Liver (tissue), 9 donors: ENCODE data around the gene MFSD11. TPM values are rescaled to one million over a fixed set of nuclear protein-coding genes. Genes with fewer than 3 reads are reported as not detected.

ENCODE experiments used
- DNase-seq: peaks from one replicate; pipeline ENCODE4 v3.0.0-alpha.2; 2017; ENCODE audit warnings: low spot score
- H3K27ac ChIP-seq, 2 donors: one replicate each; pipeline ENCODE4 v1.7.0; 2013; ENCODE audit warnings: inconsistent platforms in 2 of 2, low read length in 2 of 2, control low read depth in 1 of 2, low read depth in 1 of 2, mild to moderate bottlenecking in 1 of 2
- H3K27me3 ChIP-seq, 4 donors: one replicate each; pipeline versions ENCODE4 v1.6.1 to v1.7.0; 2013; ENCODE audit warnings: low read length in 3 of 4, inconsistent platforms in 1 of 4, mild to moderate bottlenecking in 1 of 4, moderate library complexity in 1 of 4; ENCODE audit not compliant: control insufficient read depth in 4 of 4, insufficient read depth in 4 of 4
- H3K36me3 ChIP-seq, 4 donors: one replicate each; pipeline versions ENCODE4 v1.6.1 to v1.7.0; 2013; ENCODE audit warnings: low read length in 3 of 4, mild to moderate bottlenecking in 3 of 4, low read depth in 1 of 4, moderate library complexity in 1 of 4; ENCODE audit not compliant: control insufficient read depth in 4 of 4, insufficient read depth in 3 of 4
- H3K4me1 ChIP-seq, 4 donors: one replicate each; pipeline versions ENCODE4 v1.6.1 to v1.7.0; 2013; ENCODE audit warnings: low read length in 3 of 4, mild to moderate bottlenecking in 3 of 4, moderate library complexity in 1 of 4; ENCODE audit not compliant: control insufficient read depth in 4 of 4, insufficient read depth in 4 of 4
- H3K4me3 ChIP-seq, 3 donors: one replicate each; pipeline versions ENCODE4 v1.6.1 to v1.7.0; 2013; ENCODE audit warnings: low read length in 3 of 3, control low read depth in 1 of 3, low read depth in 1 of 3, mild to moderate bottlenecking in 1 of 3
- H3K9ac ChIP-seq, 2 donors: one replicate each; pipeline ENCODE4 v1.7.0; 2013; ENCODE audit warnings: low read length in 2 of 2, mild to moderate bottlenecking in 2 of 2, moderate library complexity in 2 of 2, control low read depth in 1 of 2, low read depth in 1 of 2
- H3K9me3 ChIP-seq, 4 donors: one replicate each; pipeline versions ENCODE4 v1.6.1 to v1.7.0; 2013; ENCODE audit warnings: low read length in 3 of 4; ENCODE audit not compliant: control insufficient read depth in 4 of 4
- FOXA1 ChIP-seq: IDR thresholded peaks from 2 replicates; pipeline ENCODE4 v1.6.1; 2016; ENCODE audit warnings: antibody characterized with exemption
- FOXA2 ChIP-seq: IDR thresholded peaks from 2 replicates; pipeline ENCODE4 v1.6.1; 2016; ENCODE audit warnings: antibody characterized with exemption
- GABPA ChIP-seq, 2 donors: IDR thresholded peaks in 1 of 2; conservative IDR thresholded peaks in 1 of 2; 2 replicates each; pipeline ENCODE4 v1.6.1; 2016; ENCODE audit warnings: antibody characterized with exemption in 2 of 2, mild to moderate bottlenecking in 1 of 2, moderate library complexity in 1 of 2
- HNF4A ChIP-seq, 2 donors: conservative IDR thresholded peaks; 2 replicates each; pipeline ENCODE4 v1.6.1; 2016; ENCODE audit warnings: antibody characterized with exemption in 2 of 2, mild to moderate bottlenecking in 2 of 2
- HNF4G ChIP-seq: IDR thresholded peaks from 2 replicates; pipeline ENCODE4 v1.6.1; 2016; ENCODE audit warnings: antibody characterized with exemption
- JUND ChIP-seq, 2 donors: IDR thresholded peaks; 2 replicates each; pipeline ENCODE4 v1.6.1; 2016; ENCODE audit warnings: antibody characterized with exemption in 2 of 2
- NR2F2 ChIP-seq: IDR thresholded peaks from 2 replicates; pipeline ENCODE4 v1.6.1; 2016; ENCODE audit warnings: antibody characterized with exemption
- RAD21 ChIP-seq, 2 donors: IDR thresholded peaks; 2 replicates each; pipeline ENCODE4 v1.6.1; 2016; ENCODE audit warnings: antibody characterized with exemption in 2 of 2, mild to moderate bottlenecking in 2 of 2
- SP1 ChIP-seq: IDR thresholded peaks from 2 replicates; pipeline ENCODE4 v1.6.1; 2018; ENCODE audit warnings: antibody characterized with exemption, mild to moderate bottlenecking
- TAF1 ChIP-seq: conservative IDR thresholded peaks from 2 replicates; pipeline ENCODE4 v1.6.1; 2016; ENCODE audit warnings: antibody characterized with exemption, mild to moderate bottlenecking
- YY1 ChIP-seq: IDR thresholded peaks from 2 replicates; pipeline ENCODE4 v1.6.1; 2016; ENCODE audit warnings: antibody characterized with exemption, mild to moderate bottlenecking
- WGBS: extraction: QIAGEN DNeasy Blood & Tissue Kit; methylation state at CpG from one replicate; pipeline ENCODE4 v1.1.7; 2013; 5-methylcytosine and 5-hydroxymethylcytosine counted together
- polyA plus RNA-seq, 2 donors: library from polyadenylated mRNA; stranded (reverse) in 1 of 2; unstranded in 1 of 2; fragments of 200-250 nt in 1 of 2; fragments of >200 nt in 1 of 2; fragmentation: Nextera tagmentation in 1 of 2; extraction: Ambion mirVana in 1 of 2; gene quantifications; one replicate each; pipeline versions ENCODE4 v1.2.1 to v1.2.3, GENCODE V29; 2013 to 2015
- total RNA-seq, 2 donors: library from RNA; depleted of rRNA; stranded (reverse); fragments of >200 nt; gene quantifications; one replicate each; pipeline ENCODE4 v1.2.3, GENCODE V29; 2014
- TF ChIP-seq, protein P1 (sequence below): IDR thresholded peaks from 2 replicates; pipeline ENCODE4 v1.6.1; 2016; ENCODE audit warnings: antibody characterized with exemption, mild to moderate bottlenecking
- TF ChIP-seq, protein P2 (sequence below): IDR thresholded peaks from 2 replicates; pipeline ENCODE4 v1.6.1; 2016; ENCODE audit warnings: antibody characterized with exemption
- TF ChIP-seq, protein P3 (sequence below): IDR thresholded peaks from 2 replicates; pipeline ENCODE4 v1.6.1; 2016; ENCODE audit warnings: antibody characterized with exemption
- donor health status: healthy.
- donor health status: healthy.
- donor health status: healthy.
- donor health status: healthy.
- donor health status: healthy.

Gene MFSD11
- total and polyA plus RNA-seq, 4 donors, result 8.6 to 26.9 (median 17.5) TPM

DNA sequence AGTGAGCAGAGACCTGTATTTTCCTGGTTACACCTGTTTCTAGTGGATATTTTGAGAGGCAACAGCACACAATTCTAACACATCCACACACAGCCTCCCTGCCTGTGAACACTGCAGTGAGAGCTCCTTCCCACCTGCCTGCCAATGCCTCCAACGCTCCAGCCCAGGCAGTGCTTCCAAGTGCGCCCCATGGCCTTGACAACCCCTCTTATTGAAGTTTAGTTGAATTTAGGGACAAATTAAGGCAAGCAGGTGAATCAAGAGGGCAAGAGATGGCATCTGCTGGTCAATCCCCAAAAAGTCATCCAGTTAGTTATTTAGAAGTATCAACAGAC, 22.5 kb upstream of the MFSD11 start:
- H3K9me3 ChIP-seq, result no peaks in the 10 kb centered on the region
- H3K9ac ChIP-seq, result no peak overlapping the region
- 93% methylated on average over 2 of the region's 2 CpGs for WGBS
- peaks cover 10 to 50% (median 42%) of the 10 kb centered on the region in 4 donors for H3K36me3 ChIP-seq
- H3K4me1 ChIP-seq, result peaks cover 0 to 16% (median 8%) of the 10 kb centered on the region in 4 donors
- DNase-seq, result no peak
- no peak overlapping the region for H3K4me3 ChIP-seq
- H3K27ac ChIP-seq, result peak overlapping the region; percentile 22 to 58
- H3K27me3 ChIP-seq, result no peaks in the 10 kb centered on the region
- TF ChIP-seq JUND (IDR thresholded peaks at IDR 0.05), result no peak

DNA sequence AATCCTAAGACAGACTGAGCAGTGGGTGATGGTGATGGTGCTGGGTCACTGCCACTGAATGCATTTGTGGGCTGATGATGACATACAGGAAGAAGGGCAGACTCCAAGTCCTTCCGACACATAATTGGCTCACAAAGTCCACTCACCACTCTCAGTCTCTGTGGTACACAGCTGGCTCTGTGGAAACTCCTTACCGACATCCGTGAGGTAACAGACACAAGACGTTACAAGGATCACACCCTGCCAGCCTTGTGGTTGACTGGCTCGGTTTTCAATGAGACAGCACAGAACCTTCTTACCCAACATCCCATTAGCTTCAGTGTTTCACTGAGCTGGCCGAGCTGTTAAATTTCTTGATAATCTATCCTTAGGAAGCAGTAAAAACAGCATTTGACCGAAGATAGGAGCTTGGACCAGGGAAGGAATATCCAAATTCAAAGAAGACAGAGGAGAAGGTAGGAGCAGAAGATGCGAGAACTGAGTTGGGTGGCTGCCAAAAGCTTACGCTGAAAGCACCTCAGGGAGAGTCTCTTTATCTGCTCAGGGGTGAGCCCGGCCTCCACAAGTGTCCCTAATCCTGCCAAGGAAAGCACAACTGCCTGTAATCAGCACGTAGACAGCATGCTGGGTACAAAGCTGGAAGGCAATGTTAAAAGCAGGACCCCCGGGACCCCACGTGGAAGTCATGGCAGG, 21.6 kb upstream of the MFSD11 start:
- H3K4me3 ChIP-seq, result no peak overlapping the region
- no peak overlapping the region for H3K9ac ChIP-seq
- peaks cover 0 to 12% (median 4%) of the 10 kb centered on the region in 4 donors for H3K4me1 ChIP-seq
- TF ChIP-seq NR2F2 (no peak), RAD21 (IDR thresholded peaks at IDR 0.05) (no peak), GABPA (IDR thresholded peaks at IDR 0.05 in 1 of 2, conservative IDR thresholded peaks at IDR 0.05 in 1 of 2) (no peak), FOXA2 (no peak), HNF4A (conservative IDR thresholded peaks at IDR 0.05) (peak; percentile 11 to 37)
- TF ChIP-seq, protein P1, sequence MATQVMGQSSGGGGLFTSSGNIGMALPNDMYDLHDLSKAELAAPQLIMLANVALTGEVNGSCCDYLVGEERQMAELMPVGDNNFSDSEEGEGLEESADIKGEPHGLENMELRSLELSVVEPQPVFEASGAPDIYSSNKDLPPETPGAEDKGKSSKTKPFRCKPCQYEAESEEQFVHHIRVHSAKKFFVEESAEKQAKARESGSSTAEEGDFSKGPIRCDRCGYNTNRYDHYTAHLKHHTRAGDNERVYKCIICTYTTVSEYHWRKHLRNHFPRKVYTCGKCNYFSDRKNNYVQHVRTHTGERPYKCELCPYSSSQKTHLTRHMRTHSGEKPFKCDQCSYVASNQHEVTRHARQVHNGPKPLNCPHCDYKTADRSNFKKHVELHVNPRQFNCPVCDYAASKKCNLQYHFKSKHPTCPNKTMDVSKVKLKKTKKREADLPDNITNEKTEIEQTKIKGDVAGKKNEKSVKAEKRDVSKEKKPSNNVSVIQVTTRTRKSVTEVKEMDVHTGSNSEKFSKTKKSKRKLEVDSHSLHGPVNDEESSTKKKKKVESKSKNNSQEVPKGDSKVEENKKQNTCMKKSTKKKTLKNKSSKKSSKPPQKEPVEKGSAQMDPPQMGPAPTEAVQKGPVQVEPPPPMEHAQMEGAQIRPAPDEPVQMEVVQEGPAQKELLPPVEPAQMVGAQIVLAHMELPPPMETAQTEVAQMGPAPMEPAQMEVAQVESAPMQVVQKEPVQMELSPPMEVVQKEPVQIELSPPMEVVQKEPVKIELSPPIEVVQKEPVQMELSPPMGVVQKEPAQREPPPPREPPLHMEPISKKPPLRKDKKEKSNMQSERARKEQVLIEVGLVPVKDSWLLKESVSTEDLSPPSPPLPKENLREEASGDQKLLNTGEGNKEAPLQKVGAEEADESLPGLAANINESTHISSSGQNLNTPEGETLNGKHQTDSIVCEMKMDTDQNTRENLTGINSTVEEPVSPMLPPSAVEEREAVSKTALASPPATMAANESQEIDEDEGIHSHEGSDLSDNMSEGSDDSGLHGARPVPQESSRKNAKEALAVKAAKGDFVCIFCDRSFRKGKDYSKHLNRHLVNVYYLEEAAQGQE, result no peak
- H3K36me3 ChIP-seq, result peaks cover 11 to 58% (median 50%) of the 10 kb centered on the region in 4 donors
- WGBS, result 77% methylated on average over 13 of the region's 13 CpGs
- peak; percentile 82 for DNase-seq
- H3K9me3 ChIP-seq, result no peaks in the 10 kb centered on the region
- no peaks in the 10 kb centered on the region for H3K27me3 ChIP-seq
- peak overlapping the region; percentile 33 to 58 for H3K27ac ChIP-seq

DNA sequence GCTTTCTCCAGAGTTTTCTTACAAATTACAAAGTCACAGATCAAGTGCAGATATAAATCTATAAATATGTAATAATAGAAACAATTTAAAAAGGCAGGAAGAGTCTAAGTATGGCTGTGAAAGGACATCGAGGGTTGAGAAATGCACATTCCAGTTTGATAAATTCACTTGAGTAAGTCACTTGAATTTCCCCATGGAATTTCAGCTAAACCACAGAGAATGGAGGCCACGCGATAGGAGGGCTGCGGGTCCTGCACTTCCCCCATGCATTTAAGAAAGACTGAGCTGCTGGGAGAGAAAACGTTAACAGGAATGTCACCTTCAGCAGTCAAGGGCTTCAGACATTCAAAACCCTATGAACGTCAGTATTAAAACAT, 21.1 kb upstream of the MFSD11 start:
- Histone ChIP-seq H3K27me3 (no peaks in the 10 kb centered on the region), H3K36me3 (peaks cover 14 to 64% (median 55%) of the 10 kb centered on the region in 4 donors), H3K9me3 (no peaks in the 10 kb centered on the region), H3K4me1 (peaks cover 0 to 10% (median under 1%) of the 10 kb centered on the region in 4 donors), H3K27ac (peak overlapping the region in 1 of 2 donors; percentile 33), H3K9ac (no peak overlapping the region), H3K4me3 (no peak overlapping the region)
- no peak for DNase-seq
- TF ChIP-seq SP1 (no peak), HNF4A (conservative IDR thresholded peaks at IDR 0.05) (no peak), YY1 (no peak), NR2F2 (no peak), FOXA1 (no peak), TAF1 (no peak), GABPA (IDR thresholded peaks at IDR 0.05 in 1 of 2, conservative IDR thresholded peaks at IDR 0.05 in 1 of 2) (no peak), RAD21 (IDR thresholded peaks at IDR 0.05) (no peak), HNF4G (no peak), JUND (IDR thresholded peaks at IDR 0.05) (no peak)
- TF ChIP-seq, protein P2, sequence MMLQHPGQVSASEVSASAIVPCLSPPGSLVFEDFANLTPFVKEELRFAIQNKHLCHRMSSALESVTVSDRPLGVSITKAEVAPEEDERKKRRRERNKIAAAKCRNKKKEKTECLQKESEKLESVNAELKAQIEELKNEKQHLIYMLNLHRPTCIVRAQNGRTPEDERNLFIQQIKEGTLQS, result no peak
- TF ChIP-seq, protein P3, sequence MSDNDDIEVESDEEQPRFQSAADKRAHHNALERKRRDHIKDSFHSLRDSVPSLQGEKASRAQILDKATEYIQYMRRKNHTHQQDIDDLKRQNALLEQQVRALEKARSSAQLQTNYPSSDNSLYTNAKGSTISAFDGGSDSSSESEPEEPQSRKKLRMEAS, result no peak
- WGBS, result 89% methylated on average over 6 of the region's 6 CpGs
